ENCODE data around the gene FOXN4. TPM values are rescaled to one million over a fixed set of nuclear protein-coding genes. Genes with fewer than 3 reads are reported as not detected.

FOXN4 gene
- total RNA-seq, 1 donor from 2014 or later: not detected

DNA sequence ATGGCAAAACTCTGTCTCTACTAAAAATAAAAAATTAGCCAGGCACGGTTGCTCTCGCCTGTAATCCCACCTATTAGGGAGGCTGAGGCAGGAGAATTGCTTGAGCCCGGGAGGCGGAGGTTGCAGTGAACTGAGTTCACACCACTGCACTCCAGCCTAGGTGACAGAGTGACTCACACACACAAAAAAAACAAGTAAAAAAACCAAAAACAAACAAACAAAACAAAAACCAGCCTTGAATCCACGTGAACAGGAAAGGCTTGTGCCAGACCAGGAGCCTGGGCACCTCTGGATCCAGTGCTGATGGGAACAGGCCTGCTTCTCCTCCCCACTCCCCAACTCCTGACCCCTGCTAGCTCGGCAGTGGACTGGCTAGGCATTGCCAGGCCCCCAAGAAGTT is 3.5 kb downstream of the FOXN4 start:
- H3K4me3 ChIP-seq (ENCODE audit: low read length in 3 of 3): no peak overlapping the region
- no peaks in the 10 kb centered on the region for H3K9me3 ChIP-seq (ENCODE audit: control insufficient read depth in 3 of 3, low read length in 3 of 3)
- peaks cover 44 to 65% (median 56%) of the 10 kb centered on the region in 3 donors for H3K27me3 ChIP-seq (ENCODE audit: control insufficient read depth in 3 of 3, insufficient read depth in 3 of 3, low read length in 3 of 3)

DNA sequence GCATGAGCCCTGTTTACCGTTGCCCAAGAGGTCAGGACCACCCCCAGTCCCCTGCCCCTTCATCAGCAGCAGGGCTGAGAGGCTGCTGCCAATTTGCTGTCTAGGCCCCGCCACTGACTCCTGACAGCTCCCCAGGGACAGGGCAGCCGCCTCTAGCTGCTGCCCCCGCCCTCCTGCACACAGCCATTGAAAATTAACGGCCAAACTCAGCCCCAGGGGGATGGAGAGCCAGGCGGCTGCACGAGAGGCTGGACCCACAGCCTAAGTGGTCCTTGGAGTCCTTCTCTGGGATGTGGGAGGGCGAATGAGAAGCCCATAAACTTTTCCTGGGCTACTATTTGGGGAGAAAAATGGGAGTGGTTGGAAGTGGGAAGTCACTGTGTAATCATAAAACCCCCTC is 4.6 kb downstream of the FOXN4 start:
- Histone ChIP-seq H3K36me3 (ENCODE audit: control insufficient read depth in 3 of 3, insufficient read depth in 3 of 3, low read length in 3 of 3) (no peaks in the 10 kb centered on the region), H3K27me3 (ENCODE audit: control insufficient read depth in 3 of 3, insufficient read depth in 3 of 3, low read length in 3 of 3) (peaks cover 38 to 57% (median 50%) of the 10 kb centered on the region in 3 donors), H3K4me1 (ENCODE audit: control insufficient read depth in 3 of 3, insufficient read depth in 3 of 3, low read length in 3 of 3) (peaks cover 0 to 2% (median 2%) of the 10 kb centered on the region in 3 donors), H3K27ac (ENCODE audit: low read depth, low read length) (no peak overlapping the region), H3K9me3 (ENCODE audit: control insufficient read depth in 3 of 3, low read length in 3 of 3) (no peaks in the 10 kb centered on the region), H3K9ac (ENCODE audit: low read depth in 1 of 3, low read length in 3 of 3) (no peak overlapping the region), H3K4me3 (ENCODE audit: low read length in 3 of 3) (no peak overlapping the region)

More for the DNA sequence above, 3.5 kb downstream of the FOXN4 start:
- Histone ChIP-seq H3K9ac (ENCODE audit: low read depth in 1 of 3, low read length in 3 of 3) (no peak overlapping the region), H3K27ac (ENCODE audit: low read depth, low read length) (no peak overlapping the region), H3K36me3 (ENCODE audit: control insufficient read depth in 3 of 3, insufficient read depth in 3 of 3, low read length in 3 of 3) (no peaks in the 10 kb centered on the region), H3K4me1 (ENCODE audit: control insufficient read depth in 3 of 3, insufficient read depth in 3 of 3, low read length in 3 of 3) (peaks cover 4 to 9% (median 8%) of the 10 kb centered on the region in 3 donors)

DNA sequence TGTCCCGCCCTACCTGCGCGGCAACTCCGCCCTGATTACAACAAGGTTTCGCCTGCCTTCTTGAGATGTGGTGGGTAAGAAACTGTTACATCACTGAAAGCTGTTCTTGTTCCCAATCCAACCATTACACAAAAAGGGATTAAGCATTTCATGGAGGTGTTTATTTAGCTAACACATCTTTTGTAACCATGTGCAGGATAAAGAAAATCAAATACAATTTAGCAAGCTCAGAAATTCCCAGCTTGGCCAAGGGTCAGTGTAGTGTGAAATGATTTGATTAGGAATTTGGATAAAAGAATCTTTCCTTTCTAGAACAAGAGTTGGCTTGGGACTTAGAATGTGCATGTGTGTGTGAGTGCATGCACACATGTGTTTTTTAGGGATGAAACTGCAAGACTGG is 6.3 kb downstream of the FOXN4 start:
- peaks cover 27 to 46% (median 34%) of the 10 kb centered on the region in 3 donors for H3K27me3 ChIP-seq (ENCODE audit: control insufficient read depth in 3 of 3, insufficient read depth in 3 of 3, low read length in 3 of 3)
- H3K9me3 ChIP-seq (ENCODE audit: control insufficient read depth in 3 of 3, low read length in 3 of 3): no peaks in the 10 kb centered on the region
- H3K27ac ChIP-seq (ENCODE audit: low read depth, low read length): no peak overlapping the region

DNA sequence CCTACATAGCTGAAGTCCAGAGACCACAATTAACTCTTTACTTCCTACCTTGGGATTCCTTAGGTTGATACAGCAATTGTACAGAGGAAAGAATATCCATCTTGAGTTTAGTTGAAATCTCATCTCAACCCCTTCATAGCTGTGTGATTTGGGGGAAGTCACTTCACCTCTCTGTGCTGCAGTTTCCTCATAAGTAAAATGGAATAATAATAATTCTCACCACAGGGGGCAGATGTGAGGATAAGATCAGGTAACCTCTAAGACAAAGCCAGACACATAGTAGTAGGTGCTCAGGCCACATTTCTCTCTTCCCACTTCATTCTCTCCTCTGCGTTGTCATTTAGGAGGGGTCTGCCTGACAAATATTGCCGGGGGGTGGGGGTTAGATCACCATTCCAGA is 6.7 kb downstream of the FOXN4 start:
- H3K9ac ChIP-seq (ENCODE audit: low read depth in 1 of 3, low read length in 3 of 3): no peak overlapping the region
- no peak overlapping the region for H3K27ac ChIP-seq (ENCODE audit: low read depth, low read length)
- H3K4me1 ChIP-seq (ENCODE audit: control insufficient read depth in 3 of 3, insufficient read depth in 3 of 3, low read length in 3 of 3): no peaks in the 10 kb centered on the region
- no peak overlapping the region for H3K4me3 ChIP-seq (ENCODE audit: low read length in 3 of 3)
- H3K27me3 ChIP-seq (ENCODE audit: control insufficient read depth in 3 of 3, insufficient read depth in 3 of 3, low read length in 3 of 3): peaks cover 23 to 43% (median 31%) of the 10 kb centered on the region in 3 donors
- no peaks in the 10 kb centered on the region for H3K9me3 ChIP-seq (ENCODE audit: control insufficient read depth in 3 of 3, low read length in 3 of 3)
- H3K36me3 ChIP-seq (ENCODE audit: control insufficient read depth in 3 of 3, insufficient read depth in 3 of 3, low read length in 3 of 3): no peaks in the 10 kb centered on the region

More for the DNA sequence above, 6.3 kb downstream of the FOXN4 start:
- Histone ChIP-seq H3K4me1 (ENCODE audit: control insufficient read depth in 3 of 3, insufficient read depth in 3 of 3, low read length in 3 of 3) (no peaks in the 10 kb centered on the region), H3K4me3 (ENCODE audit: low read length in 3 of 3) (no peak overlapping the region), H3K36me3 (ENCODE audit: control insufficient read depth in 3 of 3, insufficient read depth in 3 of 3, low read length in 3 of 3) (no peaks in the 10 kb centered on the region), H3K9ac (ENCODE audit: low read depth in 1 of 3, low read length in 3 of 3) (no peak overlapping the region)

DNA sequence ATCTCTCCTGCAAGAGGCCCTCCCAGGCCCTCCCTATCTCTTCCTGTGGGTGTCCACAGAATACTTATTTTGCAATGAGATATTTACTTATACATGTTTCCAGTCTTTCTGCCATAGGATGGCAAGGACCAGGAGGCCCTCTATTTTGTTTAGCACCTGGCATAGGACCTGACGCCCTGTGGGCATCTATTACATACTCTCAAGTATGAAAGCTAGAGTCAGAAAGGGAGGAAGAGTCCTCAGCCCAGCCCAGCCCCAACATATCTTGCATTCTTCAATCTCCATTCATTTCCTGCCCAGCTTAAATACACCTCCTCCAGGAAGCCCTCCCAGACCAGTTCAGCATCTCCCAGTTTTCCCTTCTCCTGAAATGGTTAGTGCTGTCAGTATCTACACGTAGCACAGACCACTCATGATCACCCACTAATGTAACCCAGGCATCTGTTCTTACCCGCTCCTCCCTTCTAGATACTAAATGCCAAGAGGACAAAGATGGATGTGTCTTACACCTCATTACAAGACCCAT is 7.4 kb downstream of the FOXN4 start:
- H3K4me1 ChIP-seq (ENCODE audit: control insufficient read depth in 3 of 3, insufficient read depth in 3 of 3, low read length in 3 of 3): no peaks in the 10 kb centered on the region
- no peak overlapping the region for H3K9ac ChIP-seq (ENCODE audit: low read depth in 1 of 3, low read length in 3 of 3)
- H3K27me3 ChIP-seq (ENCODE audit: control insufficient read depth in 3 of 3, insufficient read depth in 3 of 3, low read length in 3 of 3): peaks cover 17 to 37% (median 25%) of the 10 kb centered on the region in 3 donors

DNA sequence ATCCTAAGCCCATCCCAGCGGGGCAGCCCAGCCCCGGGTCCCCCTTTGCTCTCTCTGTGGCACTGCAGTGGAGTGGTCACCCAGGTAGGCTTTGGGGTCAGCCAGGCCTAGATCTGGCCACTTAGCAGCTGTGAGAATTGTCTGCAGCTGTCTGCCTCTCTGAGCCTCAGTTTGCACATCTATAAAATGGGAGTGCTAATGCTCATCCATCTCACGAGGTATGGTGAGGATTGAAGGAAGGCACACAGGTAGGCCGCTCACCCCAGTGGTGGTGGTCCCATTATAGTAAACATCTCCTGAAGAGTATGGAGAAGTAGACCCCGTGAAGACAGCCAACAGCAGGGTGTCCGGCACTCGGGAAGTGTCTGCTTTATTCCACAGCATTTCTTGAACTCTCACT is 9.2 kb downstream of the FOXN4 start:
- Histone ChIP-seq H3K27ac (ENCODE audit: low read depth, low read length) (no peak overlapping the region), H3K36me3 (ENCODE audit: control insufficient read depth in 3 of 3, insufficient read depth in 3 of 3, low read length in 3 of 3) (no peaks in the 10 kb centered on the region), H3K4me1 (ENCODE audit: control insufficient read depth in 3 of 3, insufficient read depth in 3 of 3, low read length in 3 of 3) (no peaks in the 10 kb centered on the region), H3K9me3 (ENCODE audit: control insufficient read depth in 3 of 3, low read length in 3 of 3) (no peaks in the 10 kb centered on the region), H3K9ac (ENCODE audit: low read depth in 1 of 3, low read length in 3 of 3) (no peak overlapping the region), H3K27me3 (ENCODE audit: control insufficient read depth in 3 of 3, insufficient read depth in 3 of 3, low read length in 3 of 3) (peaks cover 10 to 26% (median 20%) of the 10 kb centered on the region in 3 donors), H3K4me3 (ENCODE audit: low read length in 3 of 3) (no peak overlapping the region)

More for the DNA sequence above, 7.4 kb downstream of the FOXN4 start:
- H3K36me3 ChIP-seq (ENCODE audit: control insufficient read depth in 3 of 3, insufficient read depth in 3 of 3, low read length in 3 of 3): no peaks in the 10 kb centered on the region
- H3K27ac ChIP-seq (ENCODE audit: low read depth, low read length): no peak overlapping the region
- H3K9me3 ChIP-seq (ENCODE audit: control insufficient read depth in 3 of 3, low read length in 3 of 3): no peaks in the 10 kb centered on the region
- H3K4me3 ChIP-seq (ENCODE audit: low read length in 3 of 3): no peak overlapping the region

DNA sequence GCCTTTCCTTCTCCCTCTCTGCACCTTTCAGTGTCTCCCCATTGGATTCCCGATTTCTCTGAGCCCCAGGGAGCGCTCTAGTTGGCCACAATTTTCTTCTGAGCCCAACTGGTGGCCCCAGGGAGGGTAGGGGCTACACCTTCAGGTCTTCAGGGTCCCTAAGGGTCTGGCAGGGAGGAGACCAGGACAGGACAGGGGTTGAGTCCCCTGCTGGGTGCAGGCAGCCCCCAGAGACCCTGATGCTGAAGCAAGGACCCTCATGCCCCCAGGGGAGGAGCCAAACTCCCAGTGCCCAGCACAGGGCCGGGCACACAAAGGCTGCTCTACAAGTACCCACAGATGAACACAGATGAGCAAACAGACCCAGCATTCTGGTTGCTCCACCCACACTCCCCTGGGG is 12.7 kb downstream of the FOXN4 start:
- H3K9ac ChIP-seq (ENCODE audit: low read depth in 1 of 3, low read length in 3 of 3): no peak overlapping the region
- no peaks in the 10 kb centered on the region for H3K9me3 ChIP-seq (ENCODE audit: control insufficient read depth in 3 of 3, low read length in 3 of 3)
- no peak overlapping the region for H3K4me3 ChIP-seq (ENCODE audit: low read length in 3 of 3)

DNA sequence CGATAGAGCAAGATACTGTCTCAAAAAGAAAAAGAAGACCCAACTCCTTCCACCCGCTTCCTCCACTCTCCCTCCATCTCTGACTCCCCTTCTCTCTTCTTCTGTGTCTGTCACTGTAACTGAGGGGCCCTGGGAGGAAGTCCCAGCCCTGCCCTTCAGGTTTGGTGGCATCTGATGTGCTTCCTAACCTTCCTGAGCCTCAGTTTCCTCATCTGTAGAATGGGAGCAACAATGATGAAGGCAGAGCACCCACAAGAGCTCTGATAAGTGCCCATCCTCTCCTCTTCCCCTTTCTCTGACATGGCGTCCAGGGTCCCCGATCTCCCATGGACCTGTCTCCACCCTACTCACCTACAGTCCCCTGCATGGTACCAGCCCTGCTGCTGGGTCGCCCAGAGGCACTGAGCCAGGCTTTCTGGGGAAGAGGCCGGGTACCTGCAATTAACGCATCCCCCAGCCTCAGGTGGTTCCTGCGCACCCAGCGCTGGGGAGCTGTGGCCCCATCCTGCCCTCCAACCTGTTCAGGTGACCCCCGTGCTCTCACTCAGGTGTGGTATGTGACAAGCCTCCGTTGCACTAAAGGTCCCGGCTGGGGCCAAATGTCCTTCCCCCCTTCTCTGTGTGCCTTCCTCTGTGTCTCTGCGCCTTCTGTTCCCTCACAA is 13.2 kb downstream of the FOXN4 start:
- H3K27me3 ChIP-seq (ENCODE audit: control insufficient read depth in 3 of 3, insufficient read depth in 3 of 3, low read length in 3 of 3): peaks cover 0 to 23% (median 18%) of the 10 kb centered on the region in 3 donors

More for the DNA sequence above, 12.7 kb downstream of the FOXN4 start:
- no peak overlapping the region for H3K27ac ChIP-seq (ENCODE audit: low read depth, low read length)
- H3K4me1 ChIP-seq (ENCODE audit: control insufficient read depth in 3 of 3, insufficient read depth in 3 of 3, low read length in 3 of 3): peaks cover 5 to 8% (median 5%) of the 10 kb centered on the region in 3 donors
- H3K36me3 ChIP-seq (ENCODE audit: control insufficient read depth in 3 of 3, insufficient read depth in 3 of 3, low read length in 3 of 3): no peaks in the 10 kb centered on the region
- H3K27me3 ChIP-seq (ENCODE audit: control insufficient read depth in 3 of 3, insufficient read depth in 3 of 3, low read length in 3 of 3): peaks cover 1 to 19% (median 18%) of the 10 kb centered on the region in 3 donors

DNA sequence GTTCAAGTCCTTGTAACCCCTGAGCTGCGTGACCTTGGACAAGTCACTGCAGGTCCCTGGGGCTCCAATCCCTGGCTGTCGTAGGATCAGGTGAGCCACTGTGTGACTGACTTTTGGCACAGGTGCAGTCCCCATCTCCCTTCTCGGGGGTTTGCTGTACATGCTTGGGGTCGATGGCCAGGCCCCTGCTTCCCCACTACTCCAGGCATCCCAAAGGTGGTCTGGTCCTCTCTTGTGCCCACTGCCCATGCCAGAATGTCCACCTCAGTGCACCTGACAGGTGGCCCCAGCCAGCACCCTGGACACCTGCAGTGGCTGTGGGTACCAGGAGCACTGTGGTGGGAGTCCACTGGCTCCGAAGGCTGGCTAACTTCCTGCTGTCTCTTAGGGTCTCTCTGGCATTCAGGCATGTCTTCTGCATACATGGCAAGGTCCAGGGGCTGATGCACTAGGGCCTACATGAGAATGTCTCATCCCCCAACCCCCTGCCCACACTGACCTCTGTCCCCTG is 14.7 kb downstream of the FOXN4 start:
- Histone ChIP-seq H3K27me3 (ENCODE audit: control insufficient read depth in 3 of 3, insufficient read depth in 3 of 3, low read length in 3 of 3) (peaks cover 0 to 30% (median 18%) of the 10 kb centered on the region in 3 donors), H3K27ac (ENCODE audit: low read depth, low read length) (no peak overlapping the region), H3K4me3 (ENCODE audit: low read length in 3 of 3) (no peak overlapping the region), H3K4me1 (ENCODE audit: control insufficient read depth in 3 of 3, insufficient read depth in 3 of 3, low read length in 3 of 3) (peaks cover 8 to 13% (median 12%) of the 10 kb centered on the region in 3 donors), H3K9me3 (ENCODE audit: control insufficient read depth in 3 of 3, low read length in 3 of 3) (no peaks in the 10 kb centered on the region), H3K36me3 (ENCODE audit: control insufficient read depth in 3 of 3, insufficient read depth in 3 of 3, low read length in 3 of 3) (no peaks in the 10 kb centered on the region), H3K9ac (ENCODE audit: low read depth in 1 of 3, low read length in 3 of 3) (no peak overlapping the region)

More for the DNA sequence above, 13.2 kb downstream of the FOXN4 start:
- H3K9ac ChIP-seq (ENCODE audit: low read depth in 1 of 3, low read length in 3 of 3): no peak overlapping the region
- peaks cover 8 to 13% (median 11%) of the 10 kb centered on the region in 3 donors for H3K4me1 ChIP-seq (ENCODE audit: control insufficient read depth in 3 of 3, insufficient read depth in 3 of 3, low read length in 3 of 3)
- no peak overlapping the region for H3K27ac ChIP-seq (ENCODE audit: low read depth, low read length)
- no peaks in the 10 kb centered on the region for H3K9me3 ChIP-seq (ENCODE audit: control insufficient read depth in 3 of 3, low read length in 3 of 3)
- no peak overlapping the region for H3K4me3 ChIP-seq (ENCODE audit: low read length in 3 of 3)
- H3K36me3 ChIP-seq (ENCODE audit: control insufficient read depth in 3 of 3, insufficient read depth in 3 of 3, low read length in 3 of 3): no peaks in the 10 kb centered on the region

DNA sequence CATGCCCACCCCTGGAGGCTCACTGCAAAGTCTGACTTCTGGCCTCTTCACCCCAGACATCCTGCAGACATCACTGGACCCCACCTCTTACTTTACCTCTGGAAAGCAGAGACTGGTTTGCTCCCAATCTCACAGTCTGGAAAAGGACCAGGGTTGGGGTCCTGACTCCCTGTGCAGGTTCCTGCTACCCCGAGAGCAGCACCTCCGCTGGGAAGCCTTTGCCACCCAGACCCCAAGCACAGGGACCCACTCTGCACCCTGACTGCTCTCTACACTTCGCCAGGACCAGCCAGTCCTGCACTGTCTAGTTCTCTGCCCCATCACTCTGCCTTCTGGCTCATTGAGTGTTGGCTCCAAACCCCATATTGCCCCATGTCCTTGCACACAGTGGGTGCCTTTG is 16.0 kb downstream of the FOXN4 start:
- Histone ChIP-seq H3K27ac (ENCODE audit: low read depth, low read length) (no peak overlapping the region), H3K4me1 (ENCODE audit: control insufficient read depth in 3 of 3, insufficient read depth in 3 of 3, low read length in 3 of 3) (peaks cover 8 to 13% (median 12%) of the 10 kb centered on the region in 3 donors), H3K27me3 (ENCODE audit: control insufficient read depth in 3 of 3, insufficient read depth in 3 of 3, low read length in 3 of 3) (peaks cover 0 to 30% (median 21%) of the 10 kb centered on the region in 3 donors), H3K9me3 (ENCODE audit: control insufficient read depth in 3 of 3, low read length in 3 of 3) (no peaks in the 10 kb centered on the region), H3K4me3 (ENCODE audit: low read length in 3 of 3) (no peak overlapping the region), H3K36me3 (ENCODE audit: control insufficient read depth in 3 of 3, insufficient read depth in 3 of 3, low read length in 3 of 3) (no peaks in the 10 kb centered on the region), H3K9ac (ENCODE audit: low read depth in 1 of 3, low read length in 3 of 3) (no peak overlapping the region)
